GM15510 (cell line): Measurements from ENCODE around the gene SPATA4.

ENCODE experiments used
- POLR2A ChIP-seq: IDR thresholded peaks from 3 replicates; pipeline ENCODE4 v1.6.1; 2011; ENCODE audit warnings: borderline replicate concordance; ENCODE audit not compliant: insufficient read length; ENCODE audit errors: extremely low read depth

Gene SPATA4

GRCh38 chr4:176150704-176151103 is 44.7 kb downstream of the SPATA4 start:
- no peak for TF ChIP-seq POLR2A

- TF ChIP-seq POLR2A = no peak
Observed at GRCh38 chr4:176150356-176150682, 45.1 kb downstream of the SPATA4 start.

GRCh38 chr4:176149680-176150355 is 45.6 kb downstream of the SPATA4 start:
- TF ChIP-seq POLR2A = no peak

- no peak for TF ChIP-seq POLR2A
Observed at GRCh38 chr4:176142253-176142652, 53.1 kb downstream of the SPATA4 start.

- no peak for TF ChIP-seq POLR2A
Observed at GRCh38 chr4:176139518-176139917, 55.9 kb downstream of the SPATA4 start.

- no peak for TF ChIP-seq POLR2A
Observed at GRCh38 chr4:176137631-176138030, 57.8 kb downstream of the SPATA4 start.

- no peak for TF ChIP-seq POLR2A
Observed at GRCh38 chr4:176134670-176135069, 60.7 kb downstream of the SPATA4 start.
